BE2C (cell line): ENCODE measurements around the gene TATDN3. TPM values are rescaled to one million over a fixed set of nuclear protein-coding genes. Genes with fewer than 3 reads are reported as not detected.

Source experiments
- DNase-seq: peaks from one replicate; pipeline ENCODE4 v3.0.0-alpha.2; 2020
- H3K27me3 ChIP-seq: fragments of 250-450 bp; sonication (Bioruptor Pico); 2 replicates; pipeline ENCODE4 v1.5.1; 2020; ENCODE audit warnings: mild to moderate bottlenecking
- H3K36me3 ChIP-seq: fragments of 250-450 bp; sonication (Bioruptor Pico); 2 replicates; pipeline ENCODE4 v1.5.1; 2020; ENCODE audit warnings: mild to moderate bottlenecking
- H3K4me1 ChIP-seq: fragments of 250-450 bp; sonication (Bioruptor Pico); 2 replicates; pipeline ENCODE4 v1.5.1; 2020
- H3K4me3 ChIP-seq: 2 replicates; pipeline ENCODE4 v1.5.1; 2011; ENCODE audit warnings: low read depth, low read length
- H3K9me3 ChIP-seq: fragments of 250-450 bp; sonication (Bioruptor Pico); 2 replicates; pipeline ENCODE4 v1.5.1; 2020
- CTCF ChIP-seq: IDR thresholded peaks from 2 replicates; pipeline ENCODE4 v1.5.1; 2012; ENCODE audit warnings: mild to moderate bottlenecking, low read depth, low read length
- polyA plus RNA-seq: library from polyadenylated mRNA; unstranded; fragments of >200 nt; gene quantifications from one replicate; pipeline ENCODE4 v1.2.1, GENCODE V29; 2012; ENCODE audit warnings: low read depth, missing spikeins; ENCODE audit not compliant: insufficient read length, insufficient read depth

TATDN3 gene
- polyA plus RNA-seq, result 22.2 TPM

- H3K4me3 ChIP-seq, result peak within 1 kb of the TSS; percentile 96
- DNase-seq, result peak; percentile 89
- no peaks in the 10 kb centered on the region for H3K27me3 ChIP-seq
- no peaks in the 10 kb centered on the region for H3K9me3 ChIP-seq
- H3K4me1 ChIP-seq, result no peaks in the 10 kb centered on the region
- TF ChIP-seq CTCF, result no peak
- H3K36me3 ChIP-seq, result peaks cover 8% of the 10 kb centered on the region
Measured at GRCh38 chr1:212791676-212792395, at the start of gene TATDN3, which contains the start of gene NSL1. TSS of gene TATDN3 (plus strand) at chr1:212791894. CDS start at chr1:212791922, 28 bp downstream. TSS of gene NSL1 (minus strand) at chr1:212791777. CDS start at chr1:212791763, 14 bp downstream.

GRCh38 chr1:212743901-212744475, 47.7 kb upstream of the TATDN3 start:
- no peaks in the 10 kb centered on the region for H3K27me3 ChIP-seq
- H3K4me1 ChIP-seq, result no peaks in the 10 kb centered on the region
- no peaks in the 10 kb centered on the region for H3K36me3 ChIP-seq
- TF ChIP-seq CTCF, result no peak
- no peak overlapping the region for H3K4me3 ChIP-seq
- no peaks in the 10 kb centered on the region for H3K9me3 ChIP-seq
- DNase-seq, result no peak

- DNase-seq, result no peak
- Histone ChIP-seq H3K36me3 (no peaks in the 10 kb centered on the region), H3K27me3 (no peaks in the 10 kb centered on the region), H3K4me3 (no peak overlapping the region), H3K4me1 (peaks cover 3% of the 10 kb centered on the region; the same call in 1 of the 2 replicates), H3K9me3 (no peaks in the 10 kb centered on the region)
- TF ChIP-seq CTCF, result no peak
Measured at GRCh38 chr1:212745303-212745702, 46.4 kb upstream of the TATDN3 start.

- Histone ChIP-seq H3K4me1 (peaks cover 3% of the 10 kb centered on the region; the same call in 1 of the 2 replicates), H3K36me3 (no peaks in the 10 kb centered on the region), H3K4me3 (no peak overlapping the region), H3K27me3 (no peaks in the 10 kb centered on the region), H3K9me3 (no peaks in the 10 kb centered on the region)
- no peak for TF ChIP-seq CTCF
- no peak for DNase-seq
Measured at GRCh38 chr1:212746546-212746945, 45.1 kb upstream of the TATDN3 start.

- H3K4me3 ChIP-seq, result no peak overlapping the region
Measured at GRCh38 chr1:212749821-212750535, 41.7 kb upstream of the TATDN3 start.

More at GRCh38 chr1:212749821-212750535, 41.7 kb upstream of the TATDN3 start:
- Histone ChIP-seq H3K27me3 (no peaks in the 10 kb centered on the region), H3K4me1 (peaks cover 6% of the 10 kb centered on the region), H3K9me3 (no peaks in the 10 kb centered on the region), H3K36me3 (no peaks in the 10 kb centered on the region)
- TF ChIP-seq CTCF, result peak; percentile 91
- peak; percentile 22 for DNase-seq
